Activated CD4-positive, CD25-positive, alpha-beta regulatory T cell treated with anti-CD3 and anti-CD28 coated beads, Interleukin-2, amount 50 U/mL, for 72 hours (primary cell): ENCODE measurements around the gene HMOX2.

Experiments used
- DNase-seq: peaks from one replicate; pipeline ENCODE4 v3.0.0; 2021

HMOX2 gene

GRCh38 chr16:4525634-4526277 lies 49.6 kb downstream of the HMOX2 start:
- no peak for DNase-seq

DNA sequence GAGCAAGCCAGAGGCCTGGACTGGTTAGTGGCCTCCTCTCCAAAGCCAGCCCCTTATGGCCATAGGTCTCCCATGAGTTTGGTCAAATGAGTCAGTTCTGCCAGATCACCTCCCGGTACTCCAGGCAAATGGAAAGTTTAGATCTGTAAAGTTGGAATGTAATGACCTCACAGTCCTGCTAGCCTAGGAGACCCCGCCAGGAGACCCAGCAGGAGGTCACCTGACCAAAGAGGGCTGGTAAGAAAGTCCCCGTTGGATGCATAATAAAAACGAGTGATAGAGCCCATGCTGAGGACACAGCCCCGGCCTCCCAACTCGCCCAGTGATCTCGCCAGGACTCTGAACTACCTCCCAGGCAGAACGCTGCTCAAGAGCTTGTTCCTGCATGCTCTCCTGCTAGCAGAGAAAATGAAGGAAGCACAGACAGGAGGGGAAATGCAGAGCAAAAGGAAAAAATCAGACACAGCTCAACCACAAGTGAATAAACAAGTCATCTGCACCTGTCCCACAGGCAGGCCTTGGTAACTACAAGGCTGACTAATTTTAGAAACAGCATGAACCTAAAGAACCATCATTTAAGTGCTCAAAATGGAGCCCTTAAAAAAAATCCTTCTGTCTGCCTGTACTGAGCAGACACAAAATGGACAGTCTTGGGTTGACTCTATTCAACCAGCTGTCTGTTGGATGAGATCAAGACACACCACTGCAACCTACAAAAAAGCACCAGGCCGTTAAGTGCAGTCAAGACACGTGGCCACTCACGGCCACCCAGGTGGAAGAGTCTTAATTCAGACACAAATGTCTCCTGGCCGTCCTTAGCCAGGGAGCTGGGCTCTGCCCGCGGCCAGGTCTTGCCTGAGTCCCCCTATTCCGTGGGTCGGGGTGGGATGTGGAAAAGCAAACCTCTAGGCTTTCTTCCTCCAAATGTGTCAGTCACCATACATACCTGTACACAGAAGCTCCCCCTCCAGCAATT lies 53.2 kb downstream of the HMOX2 start:
- no peak for DNase-seq

GRCh38 chr16:4531811-4532210 lies 55.6 kb downstream of the HMOX2 start:
- DNase-seq, result no peak

GRCh38 chr16:4532238-4532637 lies 56.0 kb downstream of the HMOX2 start:
- no peak for DNase-seq

- DNase-seq, result no peak
Observed at GRCh38 chr16:4533490-4533889, 57.3 kb downstream of the HMOX2 start.

GRCh38 chr16:4534151-4534790 lies 58.1 kb downstream of the HMOX2 start:
- no peak for DNase-seq

GRCh38 chr16:4535627-4536108 lies 59.5 kb downstream of the HMOX2 start:
- no peak for DNase-seq

DNA sequence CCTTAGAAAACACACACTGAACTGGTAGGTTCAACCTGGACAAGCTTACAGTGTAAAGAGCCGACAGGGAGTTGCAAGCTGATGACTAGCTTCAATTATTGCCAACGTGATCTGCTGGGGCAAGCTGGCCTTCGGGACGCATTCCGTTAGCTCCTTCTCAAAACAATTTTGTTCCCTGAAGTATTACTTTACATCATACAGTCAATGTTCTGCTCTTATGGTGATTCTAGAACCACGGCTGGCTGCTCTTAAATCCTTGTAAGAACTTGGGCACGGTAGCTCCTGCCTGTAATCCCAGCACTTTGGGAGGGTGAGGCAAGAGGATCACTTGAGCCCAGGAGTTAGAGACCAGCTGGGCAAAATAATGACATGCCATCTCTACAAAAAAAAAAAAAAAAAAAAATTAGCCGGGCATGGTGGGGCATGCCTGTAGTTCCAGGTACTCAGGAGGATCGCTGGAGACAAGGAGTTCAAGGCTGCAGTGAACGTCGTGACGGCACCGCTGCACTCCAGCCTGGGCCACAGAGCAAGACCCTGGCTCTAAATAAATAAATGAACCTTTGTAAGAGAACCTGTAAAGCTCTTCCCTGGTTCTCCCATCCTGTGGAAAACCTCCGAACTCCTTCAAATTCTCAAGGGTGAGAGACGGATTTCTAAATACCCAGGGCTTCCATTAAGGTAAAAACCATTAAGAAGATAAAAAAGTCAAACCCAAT lies 60.4 kb downstream of the HMOX2 start:
- no peak for DNase-seq

GRCh38 chr16:4537376-4538343 lies 61.5 kb downstream of the HMOX2 start:
- no peak for DNase-seq

GRCh38 chr16:4538350-4539235 lies 62.4 kb downstream of the HMOX2 start, which contains the start of gene CDIP1:
TSS of gene CDIP1 (minus strand) at chr16:4538773. CDS start at chr16:4514130, 24,643 bp downstream.
- peak; percentile 91 for DNase-seq

DNA sequence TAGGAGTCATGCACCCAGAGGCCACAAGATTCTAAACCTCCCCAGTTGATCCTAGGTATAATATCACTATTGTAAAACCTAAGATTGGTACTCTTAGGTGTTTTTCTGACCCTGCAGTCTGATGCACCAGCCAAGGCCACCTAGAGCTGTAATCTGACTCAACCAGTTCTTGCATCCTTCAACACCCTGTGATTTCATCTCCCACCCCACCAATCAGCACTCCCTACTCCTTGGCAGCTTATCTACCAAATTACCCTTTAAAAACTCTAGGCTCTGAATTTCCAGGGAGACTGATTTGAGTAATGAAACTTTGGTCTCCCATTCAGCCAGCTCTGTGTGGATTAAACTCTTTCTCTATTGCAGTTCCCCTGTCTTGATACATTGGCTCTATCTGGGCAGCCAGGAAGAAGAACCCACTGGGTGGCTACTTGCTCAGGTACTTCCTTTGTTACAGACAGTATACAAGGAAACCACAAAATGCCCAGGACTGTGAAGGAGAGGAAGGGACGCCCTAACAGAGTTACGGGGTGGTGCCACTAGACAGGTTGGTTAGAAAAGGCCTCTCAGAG lies 63.6 kb downstream of the HMOX2 start:
- no peak for DNase-seq

DNA sequence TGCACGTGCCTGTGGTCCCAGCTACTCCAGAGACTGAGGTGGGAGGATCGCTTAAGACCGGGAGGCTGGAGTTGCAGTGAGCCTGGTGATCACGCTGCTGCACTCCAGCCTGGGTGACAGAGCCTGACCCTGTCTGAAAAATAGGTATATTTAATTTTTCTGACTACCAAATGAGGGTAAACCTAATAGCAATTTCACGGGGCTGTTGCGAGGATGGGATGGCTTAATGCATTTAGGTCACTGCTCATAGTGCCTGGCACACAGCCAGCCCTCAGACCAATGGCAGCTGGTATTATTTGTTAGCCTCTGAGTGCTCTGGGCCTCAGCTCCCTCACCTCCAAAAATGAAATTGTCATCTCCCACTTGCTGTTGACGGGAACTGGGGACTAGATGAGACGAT lies 68.3 kb downstream of the HMOX2 start:
- DNase-seq, result no peak

- no peak for DNase-seq
Observed at GRCh38 chr16:4548124-4548523, 71.9 kb downstream of the HMOX2 start.

- DNase-seq, result no peak
Observed at GRCh38 chr16:4550591-4550990, 74.4 kb downstream of the HMOX2 start.

- no peak for DNase-seq
Observed at GRCh38 chr16:4552541-4552940, 76.3 kb downstream of the HMOX2 start.

DNA sequence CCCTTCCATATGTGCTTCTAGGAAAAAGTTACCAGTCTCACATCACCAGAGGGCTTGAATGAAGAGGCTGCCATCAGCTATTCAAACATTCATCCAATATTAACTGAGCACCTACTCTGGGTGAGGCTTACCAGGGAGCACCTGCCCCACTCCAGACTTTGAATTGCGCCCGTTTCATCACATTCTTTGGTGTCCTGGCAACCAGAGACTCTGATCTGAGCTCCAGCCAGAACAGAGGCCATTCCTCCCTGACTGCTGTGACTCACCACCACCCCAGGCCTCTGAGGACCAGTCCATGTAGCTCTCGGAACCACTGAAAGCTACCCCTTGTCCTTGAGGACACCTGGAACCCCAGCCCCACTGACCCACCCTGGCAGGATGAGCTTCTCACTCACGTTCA lies 79.9 kb downstream of the HMOX2 start, which contains the start of gene C16orf96:
TSS of gene C16orf96 (plus strand) at position 229 of the 400 bp plus-strand sequence. CDS start at position 379, 150 bp downstream.
- no peak for DNase-seq

DNA sequence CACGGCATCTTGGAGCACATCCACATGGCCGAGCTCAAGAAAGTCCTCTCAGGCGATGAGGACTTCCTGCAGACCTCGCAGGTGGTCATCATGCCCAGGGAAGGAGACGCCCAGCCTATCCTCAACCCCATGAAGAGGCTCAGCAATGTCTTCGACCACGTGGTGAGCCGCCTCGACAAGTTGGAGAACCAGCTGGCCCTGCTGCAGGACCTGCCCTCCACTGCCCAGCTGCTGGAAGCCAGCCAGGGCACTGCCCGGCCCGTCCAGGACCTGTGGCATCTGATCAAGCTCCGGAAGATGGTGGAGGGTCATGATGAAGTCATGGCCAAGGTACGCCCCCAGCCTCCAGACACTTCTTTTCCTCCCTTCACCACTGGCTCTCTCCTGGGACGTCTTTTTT lies 80.4 kb downstream of the HMOX2 start:
- no peak for DNase-seq

GRCh38 chr16:4557973-4558372 lies 81.8 kb downstream of the HMOX2 start:
- no peak for DNase-seq
